HepG2 (cell line): ENCODE measurements around the gene EPB41L5. TPM values are rescaled to one million over a fixed set of nuclear protein-coding genes. Genes with fewer than 3 reads are reported as not detected.

ENCODE experiments used
- DMAP1 ChIP-seq: IDR thresholded peaks from 2 replicates; pipeline ENCODE4 v1.6.1; 2016
- ELF3 ChIP-seq: IDR thresholded peaks from 2 replicates; pipeline ENCODE4 v1.6.1; 2016; ENCODE audit warnings: missing genetic modification reagents, missing compliant biosample characterization
- FOXO1 ChIP-seq: sonication (generic); formaldehyde crosslinking; IDR thresholded peaks from 2 replicates; pipeline ENCODE4 v1.4.0; 2020; ENCODE audit warnings: missing genetic modification reagents
- HDAC1 ChIP-seq: sonication (generic); formaldehyde crosslinking; IDR thresholded peaks from 2 replicates; pipeline ENCODE4 v1.5.1; 2020; ENCODE audit warnings: mild to moderate bottlenecking, missing genetic modification reagents
- IKZF1 ChIP-seq: fragments of 450-650 bp; IDR thresholded peaks from 2 replicates; pipeline ENCODE4 v1.7.1; 2016
- KAT2B ChIP-seq: fragments of 150-350 bp; IDR thresholded peaks from 2 replicates; pipeline ENCODE4 v1.6.1; 2014; ENCODE audit warnings: low read depth, low read length, borderline replicate concordance
- MXD4 ChIP-seq: IDR thresholded peaks from 2 replicates; pipeline ENCODE4 v1.6.1; 2016; ENCODE audit warnings: mild to moderate bottlenecking, missing biosample characterization, missing genetic modification reagents
- SIX4 ChIP-seq: sonication (generic); formaldehyde crosslinking; IDR thresholded peaks from 2 replicates; pipeline ENCODE4 v1.4.0; 2020; ENCODE audit warnings: missing genetic modification reagents
- ZBTB49 ChIP-seq: sonication (generic); formaldehyde crosslinking; IDR thresholded peaks from 2 replicates; pipeline ENCODE4 v1.4.0; 2020; ENCODE audit warnings: missing genetic modification reagents, borderline replicate concordance
- ZNF24 ChIP-seq: fragments of 450-650 bp; IDR thresholded peaks from 2 replicates; pipeline ENCODE4 v1.6.1; 2017; ENCODE audit warnings: antibody characterized with exemption, mild to moderate bottlenecking
- ZNF407 ChIP-seq: sonication (generic); formaldehyde crosslinking; IDR thresholded peaks from one replicate; pipeline ENCODE4 v1.5.1; 2020; ENCODE audit warnings: mild to moderate bottlenecking, missing genetic modification reagents; ENCODE audit errors: not compliant biosample characterization
- ZNF446 ChIP-seq: sonication (generic); formaldehyde crosslinking; IDR thresholded peaks from 2 replicates; pipeline ENCODE4 v1.5.0; 2020; ENCODE audit warnings: mild to moderate bottlenecking, missing genetic modification reagents
- ZNF549 ChIP-seq: sonication (generic); formaldehyde crosslinking; IDR thresholded peaks from 2 replicates; pipeline ENCODE4 v1.5.0; 2020; ENCODE audit warnings: missing genetic modification reagents
- ZSCAN21 ChIP-seq: sonication (generic); formaldehyde crosslinking; IDR thresholded peaks from 2 replicates; pipeline ENCODE4 v1.8.0; 2022; ENCODE audit warnings: mild to moderate bottlenecking, missing genetic modification reagents, moderate library complexity, borderline replicate concordance
- polyA plus RNA-seq, 8 experiments: library from polyadenylated mRNA; depleted of rRNA in 3 of 8; stranded (reverse) in 7 of 8; unstranded in 1 of 8; fragments of >200 nt; fragmentation: Illumina TruSeq in 4 of 8; extraction: Trizol in 4 of 8; gene quantifications; 2 replicates each; pipeline versions ENCODE4 v1.2.1 to v1.2.3, GENCODE V29; 2011 to 2016; ENCODE audit warnings: low read depth in 4 of 8, missing spikeins in 1 of 8, mixed read lengths in 1 of 8; ENCODE audit not compliant: insufficient read depth in 1 of 8
- total RNA-seq, 5 experiments: library from RNA; depleted of rRNA; stranded (reverse); fragments of >200 nt; fragmentation: Illumina TruSeq; extraction: Trizol; gene quantifications; 2 replicates each; pipeline ENCODE4 v1.2.3, GENCODE V29; 2016; ENCODE audit warnings: low read depth in 1 of 5
- TF ChIP-seq, protein P1 (sequence below): sonication (generic); formaldehyde crosslinking; IDR thresholded peaks from 2 replicates; pipeline ENCODE4 v1.4.0; 2020; ENCODE audit warnings: missing genetic modification reagents
- TF ChIP-seq, protein P2 (sequence below): sonication (generic); formaldehyde crosslinking; IDR thresholded peaks from 2 replicates; pipeline ENCODE4 v1.8.0; 2022; ENCODE audit warnings: missing genetic modification reagents, mild to moderate bottlenecking, moderate library complexity, borderline replicate concordance

The EPB41L5 gene
- total and polyA plus RNA-seq, 2 of the 13 experiments (the other 11 are each of a cell fraction or from before 2014, with no cell fraction given) = 40.5 to 47.5 TPM

DNA sequence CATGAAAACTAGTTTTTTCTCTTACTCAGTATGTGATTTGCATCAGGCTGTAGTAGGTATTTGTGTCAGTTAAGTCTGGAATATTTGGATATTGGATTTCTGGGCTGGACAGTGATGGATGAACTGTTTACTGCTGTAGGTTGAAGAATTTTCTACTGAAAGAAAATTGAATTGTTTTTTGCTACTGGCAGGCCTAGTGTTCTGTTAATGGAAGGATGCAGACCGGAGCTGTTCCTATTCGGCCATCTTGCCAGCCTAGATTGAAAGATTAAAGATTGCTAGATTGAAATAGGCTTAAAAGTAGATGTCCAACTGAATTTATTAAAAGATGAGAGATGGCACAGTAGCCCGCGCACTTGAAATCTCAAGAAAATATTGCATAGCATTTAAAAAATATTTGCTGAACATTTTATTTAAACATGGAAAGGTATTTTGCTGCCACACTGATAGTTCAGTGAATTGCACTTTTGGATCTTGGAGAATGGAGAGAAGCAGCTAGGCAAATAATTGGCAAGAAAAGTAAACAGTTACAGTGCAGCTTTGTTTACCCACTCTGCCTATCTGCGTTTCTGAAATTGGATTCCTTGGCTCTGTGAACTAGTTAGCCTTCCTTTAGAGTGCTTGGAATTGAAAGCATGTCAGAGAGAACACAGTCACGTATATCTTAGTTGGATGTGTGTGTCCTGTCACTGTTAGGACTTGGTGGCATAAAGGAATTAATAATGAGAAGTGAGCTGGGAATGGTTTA, 54.1 kb downstream of the EPB41L5 start (continued):
- TF ChIP-seq ZSCAN21 (CRISPR knock-in tag) = 0 out of 2 replicates have a peak, but pooled peaks have one; percentile 46
- TF ChIP-seq, protein P1, sequence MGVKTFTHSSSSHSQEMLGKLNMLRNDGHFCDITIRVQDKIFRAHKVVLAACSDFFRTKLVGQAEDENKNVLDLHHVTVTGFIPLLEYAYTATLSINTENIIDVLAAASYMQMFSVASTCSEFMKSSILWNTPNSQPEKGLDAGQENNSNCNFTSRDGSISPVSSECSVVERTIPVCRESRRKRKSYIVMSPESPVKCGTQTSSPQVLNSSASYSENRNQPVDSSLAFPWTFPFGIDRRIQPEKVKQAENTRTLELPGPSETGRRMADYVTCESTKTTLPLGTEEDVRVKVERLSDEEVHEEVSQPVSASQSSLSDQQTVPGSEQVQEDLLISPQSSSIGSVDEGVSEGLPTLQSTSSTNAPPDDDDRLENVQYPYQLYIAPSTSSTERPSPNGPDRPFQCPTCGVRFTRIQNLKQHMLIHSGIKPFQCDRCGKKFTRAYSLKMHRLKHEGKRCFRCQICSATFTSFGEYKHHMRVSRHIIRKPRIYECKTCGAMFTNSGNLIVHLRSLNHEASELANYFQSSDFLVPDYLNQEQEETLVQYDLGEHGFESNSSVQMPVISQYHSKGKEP = no peak
- no peak for TF ChIP-seq ZNF549 (CRISPR knock-in tag)
- peak; percentile 52; the same call in 1 of the 2 replicates for TF ChIP-seq MXD4 (CRISPR knock-in tag)
- TF ChIP-seq ZNF24 = peak; percentile 81
- no peak for TF ChIP-seq ZNF407 (CRISPR knock-in tag)
- TF ChIP-seq KAT2B = no peak
- TF ChIP-seq IKZF1 = no peak
- TF ChIP-seq SIX4 = peak; percentile 99
- TF ChIP-seq ZNF446 (CRISPR knock-in tag) = no peak
- TF ChIP-seq ELF3 (CRISPR knock-in tag) = peak; percentile 92
- peak; percentile 79; the same call in 1 of the 2 replicates for TF ChIP-seq DMAP1 (CRISPR knock-in tag)
- TF ChIP-seq ZBTB49 (CRISPR knock-in tag) = no peak
- peak; percentile 92 for TF ChIP-seq FOXO1 (CRISPR knock-in tag)
- peak; percentile 88 for TF ChIP-seq HDAC1 (CRISPR knock-in tag)
- TF ChIP-seq, protein P2, sequence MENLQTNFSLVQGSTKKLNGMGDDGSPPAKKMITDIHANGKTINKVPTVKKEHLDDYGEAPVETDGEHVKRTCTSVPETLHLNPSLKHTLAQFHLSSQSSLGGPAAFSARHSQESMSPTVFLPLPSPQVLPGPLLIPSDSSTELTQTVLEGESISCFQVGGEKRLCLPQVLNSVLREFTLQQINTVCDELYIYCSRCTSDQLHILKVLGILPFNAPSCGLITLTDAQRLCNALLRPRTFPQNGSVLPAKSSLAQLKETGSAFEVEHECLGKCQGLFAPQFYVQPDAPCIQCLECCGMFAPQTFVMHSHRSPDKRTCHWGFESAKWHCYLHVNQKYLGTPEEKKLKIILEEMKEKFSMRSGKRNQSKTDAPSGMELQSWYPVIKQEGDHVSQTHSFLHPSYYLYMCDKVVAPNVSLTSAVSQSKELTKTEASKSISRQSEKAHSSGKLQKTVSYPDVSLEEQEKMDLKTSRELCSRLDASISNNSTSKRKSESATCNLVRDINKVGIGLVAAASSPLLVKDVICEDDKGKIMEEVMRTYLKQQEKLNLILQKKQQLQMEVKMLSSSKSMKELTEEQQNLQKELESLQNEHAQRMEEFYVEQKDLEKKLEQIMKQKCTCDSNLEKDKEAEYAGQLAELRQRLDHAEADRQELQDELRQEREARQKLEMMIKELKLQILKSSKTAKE (CRISPR knock-in tag) = no peak
